SK-N-SH (cell line): ENCODE data around the gene MYBPH. TPM values are rescaled to one million over a fixed set of nuclear protein-coding genes. Genes with fewer than 3 reads are reported as not detected.

Source experiments
- CTCF ChIA-PET: fragments of 300-600, 350-600 bp; formaldehyde crosslinking; extraction: SDS; loops from one replicate; lab custom pipeline; 2021; lab: Yijun Ruan, JAX
- POLR2A ChIA-PET: fragments of 350-600 bp; sonication (Branson Sonifier 250); formaldehyde crosslinking; extraction: SDS; loops from one replicate; lab custom pipeline; 2020; ENCODE audit warnings: antibody characterized with exemption, inconsistent platforms; lab: Yijun Ruan, JAX
- DNase-seq: peaks from one replicate; pipeline ENCODE4 v3.0.0; 2012
- H2AFZ ChIP-seq: fragments of 200-600 bp; sonication (generic); 2 replicates; pipeline ENCODE4 v1.8.1; 2016; ENCODE audit warnings: antibody characterized with exemption, mild to moderate bottlenecking, low read depth
- H3F3A ChIP-seq: fragments of 200-600 bp; sonication (generic); replicated peaks from 2 replicates; pipeline ENCODE3; 2016; ENCODE audit warnings: antibody characterized with exemption, mild to moderate bottlenecking; ENCODE audit not compliant: insufficient read depth
- H3K27ac ChIP-seq, 2 experiments: fragments of 200-500 bp in 1 of 2; fragments of 200-600 bp in 1 of 2; sonication (Bioruptor generic) in 1 of 2; sonication (generic), shearing (Covaris generic) in 1 of 2; 2 replicates each; pipeline versions ENCODE4 v1.5.1 to v1.6.1; 2014 to 2016; ENCODE audit warnings: low read depth in 2 of 2, inconsistent platforms in 1 of 2, low read length in 1 of 2, mild to moderate bottlenecking in 1 of 2, mixed read lengths in 1 of 2
- H3K27me3 ChIP-seq: fragments of 200-600 bp; sonication (generic), shearing (Covaris generic); 2 replicates; pipeline ENCODE4 v1.6.1; 2016; ENCODE audit warnings: mixed run types; ENCODE audit not compliant: insufficient read depth
- H3K36me3 ChIP-seq, 2 experiments: fragments of 200-500 bp in 1 of 2; fragments of 200-600 bp in 1 of 2; sonication (Bioruptor generic) in 1 of 2; sonication (generic) in 1 of 2; replicated peaks in 1 of 2; 2 replicates each; pipeline versions ENCODE3 to v1.5.1; 2014 to 2016; ENCODE audit warnings: low read length in 1 of 2, mild to moderate bottlenecking in 1 of 2; ENCODE audit not compliant: insufficient read depth in 2 of 2, control insufficient read depth in 1 of 2
- H3K4me1 ChIP-seq, 2 experiments: fragments of 200-500 bp in 1 of 2; fragments of 200-600 bp in 1 of 2; sonication (Bioruptor generic) in 1 of 2; sonication (generic), shearing (Covaris generic) in 1 of 2; 2 replicates each; pipeline versions ENCODE4 v1.5.1 to v1.6.1; 2014 to 2016; ENCODE audit warnings: low read depth in 1 of 2, low read length in 1 of 2, mixed run types in 1 of 2; ENCODE audit not compliant: insufficient read depth in 2 of 2, control insufficient read depth in 1 of 2
- H3K4me2 ChIP-seq: fragments of 200-600 bp; sonication (generic), shearing (Covaris generic); 2 replicates; pipeline ENCODE4 v1.6.1; 2017; ENCODE audit warnings: mixed run types
- H3K4me3 ChIP-seq, 2 experiments: fragments of 200-500 bp in 1 of 2; fragments of 200-600 bp in 1 of 2; sonication (Bioruptor generic) in 1 of 2; sonication (generic), shearing (Covaris generic) in 1 of 2; 2 replicates each; pipeline versions ENCODE4 v1.5.1 to v1.8.1; 2014 to 2016; ENCODE audit warnings: low read depth in 2 of 2, inconsistent platforms in 1 of 2, low read length in 1 of 2, mild to moderate bottlenecking in 1 of 2, mixed read lengths in 1 of 2, moderate library complexity in 1 of 2
- H3K79me2 ChIP-seq: fragments of 200-600 bp; sonication (generic); 2 replicates; pipeline ENCODE4 v1.8.1; 2017; ENCODE audit warnings: mild to moderate bottlenecking; ENCODE audit not compliant: insufficient read depth
- H3K9ac ChIP-seq: fragments of 200-600 bp; sonication (generic); 2 replicates; pipeline ENCODE4 v1.6.1; 2017; ENCODE audit warnings: mixed run types
- H3K9me2 ChIP-seq: fragments of 200-600 bp; sonication (generic); 2 replicates; pipeline ENCODE4 v1.6.1; 2017; ENCODE audit warnings: mixed run types
- H3K9me3 ChIP-seq: fragments of 200-600 bp; sonication (generic); 2 replicates; pipeline ENCODE4 v1.6.1; 2017; ENCODE audit warnings: mixed run types, mild to moderate bottlenecking, moderate library complexity
- H4K20me1 ChIP-seq: fragments of 200-600 bp; sonication (generic); 2 replicates; pipeline ENCODE4 v1.6.1; 2017; ENCODE audit warnings: mild to moderate bottlenecking, mixed run types; ENCODE audit not compliant: insufficient read depth
- GATA2 ChIP-seq: sonication (generic); formaldehyde crosslinking; IDR thresholded peaks from 2 replicates; pipeline ENCODE4 v1.5.0; 2020; ENCODE audit warnings: mild to moderate bottlenecking, missing genetic modification reagents
- JUND ChIP-seq: IDR thresholded peaks from 2 replicates; pipeline ENCODE4 v1.4.0; 2012
- MEF2A ChIP-seq: IDR thresholded peaks from 2 replicates; pipeline ENCODE4 v1.4.0; 2012; ENCODE audit warnings: low read depth, borderline replicate concordance
- MXI1 ChIP-seq: IDR thresholded peaks from 2 replicates; pipeline ENCODE4 v1.6.1; 2012; ENCODE audit warnings: mild to moderate bottlenecking, low read depth, low read length, improper control_type of control experiment
- PBX3 ChIP-seq: IDR thresholded peaks from 2 replicates; pipeline ENCODE4; 2012
- POLR2AphosphoS5 ChIP-seq: IDR thresholded peaks from 2 replicates; pipeline ENCODE4 v1.6.1; 2012; ENCODE audit warnings: low read depth, low read length
- RCOR1 ChIP-seq: fragments of 150-350 bp; IDR thresholded peaks from 2 replicates; pipeline ENCODE4 v1.6.1; 2017; ENCODE audit warnings: antibody characterized with exemption, low read length
- RXRA ChIP-seq: IDR thresholded peaks from 2 replicates; pipeline ENCODE4 v1.4.0; 2012; ENCODE audit warnings: low read depth, mild to moderate bottlenecking, borderline replicate concordance
- TAF1 ChIP-seq: IDR thresholded peaks from 2 replicates; pipeline ENCODE4 v1.6.1; 2012; ENCODE audit warnings: low read depth, mild to moderate bottlenecking, low read length, moderate library complexity, borderline replicate concordance
- WGBS: methylation state at CpG from one replicate; pipeline ENCODE4 v1.1.6; 2017; ENCODE audit warnings: low lambda C conversion rate; 5-methylcytosine and 5-hydroxymethylcytosine counted together
- polyA plus RNA-seq, 3 experiments: library from polyadenylated mRNA; depleted of rRNA; stranded (reverse); fragments of >200 nt; gene quantifications; 2 replicates each; pipeline ENCODE4 v1.2.3, GENCODE V29; 2012
- TF ChIP-seq, protein P1 (sequence below): fragments of 200-600 bp; sonication (generic); IDR thresholded peaks from 2 replicates; pipeline ENCODE4 v1.6.1; 2017; ENCODE audit warnings: antibody characterized with exemption, mild to moderate bottlenecking, moderate library complexity

Gene MYBPH
- polyA plus RNA-seq, 1 of the 3 experiments (the other 2 are of a cell fraction) = 0.12 TPM

DNA sequence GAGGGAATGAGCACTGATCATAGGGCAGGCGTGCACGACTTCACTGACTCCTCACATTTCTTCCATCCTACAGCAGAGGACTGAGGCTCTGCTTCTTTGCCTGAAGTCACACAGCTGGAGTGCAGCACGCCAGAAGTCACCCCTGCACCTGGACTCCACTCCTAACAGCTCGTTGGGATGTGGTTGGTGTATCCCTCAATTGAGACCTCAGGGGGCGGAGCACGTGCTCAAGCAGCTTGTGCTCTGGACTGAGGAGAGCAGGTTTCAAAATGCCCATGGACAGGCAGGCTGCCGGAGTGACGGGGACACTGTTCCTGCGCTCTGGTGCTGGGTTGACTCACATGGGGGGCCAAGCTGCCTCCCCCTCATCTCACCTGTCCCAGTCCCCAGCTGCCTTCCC lies 39.9 kb upstream of the MYBPH start:
- Histone ChIP-seq H4K20me1 (no peaks in the 10 kb centered on the region), H3K36me3 (no peaks in the 10 kb centered on the region), H3K9ac (no peak overlapping the region), H3K9me3 (no peaks in the 10 kb centered on the region), H3K79me2 (no peaks in the 10 kb centered on the region), H3F3A (no peaks in the 10 kb centered on the region), H3K27me3 (peaks cover 11% of the 10 kb centered on the region), H2AFZ (no peak overlapping the region), H3K4me3 (no peak overlapping the region), H3K4me1 (peaks cover 0 to 2% of the 10 kb centered on the region in 2 experiments; a peak in 1 of 4 replicates), H3K9me2 (no peaks in the 10 kb centered on the region)
- no peak for DNase-seq
- 61% methylated on average over 9 of the region's 9 CpGs for WGBS
- CTCF ChIA-PET = interaction anchor here (0.7 to 23.6 kb wide), 51 partner anchors 9 to 217 kb away, joined by 3 to 602 read pairs (median 9); partner anchors contain the start of genes ADORA1, MYBPH and PPFIA4
- no peak for TF ChIP-seq POLR2AphosphoS5
- TF ChIP-seq, all 33 proteins: peak for 0
- POLR2A ChIA-PET = interaction anchor here (1.0 to 2.2 kb wide), 2 partner anchors 98 to 179 kb away, joined by 3 to 12 read pairs; no protein-coding TSS in a partner anchor
- Histone ChIP-seq H3K27ac (no peak overlapping the region), H3K4me2 (no peak overlapping the region)

DNA sequence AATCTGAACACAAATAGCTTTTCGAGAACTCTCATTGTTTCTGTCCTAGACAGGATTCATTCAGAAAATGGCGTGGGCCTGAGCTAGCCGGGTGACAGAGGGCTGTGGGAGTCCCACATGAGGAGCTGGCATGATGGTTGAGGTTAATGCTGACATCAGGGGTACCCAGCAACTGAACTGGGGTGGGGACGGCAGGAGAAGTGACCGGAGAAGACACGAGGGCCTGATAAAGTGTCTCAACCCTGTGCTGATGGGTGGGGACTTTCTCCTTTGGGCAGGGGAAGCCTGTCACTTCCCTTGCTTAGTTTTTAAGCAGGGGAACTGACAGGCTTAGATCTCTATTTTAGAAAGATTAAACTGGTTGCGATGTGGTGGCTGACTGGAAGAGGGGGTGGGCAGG lies 39.2 kb upstream of the MYBPH start:
- Histone ChIP-seq H3K79me2 (no peaks in the 10 kb centered on the region), H3K27me3 (peaks cover 7% of the 10 kb centered on the region; the same call in 1 of the 2 replicates), H3K4me1 (peaks cover 0 to 2% of the 10 kb centered on the region in 2 experiments; a peak in 1 of 4 replicates), H2AFZ (no peak overlapping the region), H3K9ac (no peak overlapping the region), H3K4me3 (no peak overlapping the region), H3K36me3 (no peaks in the 10 kb centered on the region), H3K4me2 (no peak overlapping the region), H3F3A (no peaks in the 10 kb centered on the region), H3K27ac (no peak overlapping the region), H3K9me3 (no peaks in the 10 kb centered on the region), H4K20me1 (no peaks in the 10 kb centered on the region), H3K9me2 (no peaks in the 10 kb centered on the region)
- ChIA-PET POLR2A (interaction anchor here (2.2 kb wide), 1 partner anchor 97 kb away, joined by 12 read pairs; no protein-coding TSS in a partner anchor), CTCF (interaction anchor here (1.7 to 23.6 kb wide), 21 partner anchors 9 to 187 kb away, joined by 4 to 602 read pairs (median 19); partner anchors contain the start of genes ADORA1 and PPFIA4)
- no peak for TF ChIP-seq RCOR1
- no peak for TF ChIP-seq JUND
- no peak for TF ChIP-seq TAF1
- TF ChIP-seq, protein P1, sequence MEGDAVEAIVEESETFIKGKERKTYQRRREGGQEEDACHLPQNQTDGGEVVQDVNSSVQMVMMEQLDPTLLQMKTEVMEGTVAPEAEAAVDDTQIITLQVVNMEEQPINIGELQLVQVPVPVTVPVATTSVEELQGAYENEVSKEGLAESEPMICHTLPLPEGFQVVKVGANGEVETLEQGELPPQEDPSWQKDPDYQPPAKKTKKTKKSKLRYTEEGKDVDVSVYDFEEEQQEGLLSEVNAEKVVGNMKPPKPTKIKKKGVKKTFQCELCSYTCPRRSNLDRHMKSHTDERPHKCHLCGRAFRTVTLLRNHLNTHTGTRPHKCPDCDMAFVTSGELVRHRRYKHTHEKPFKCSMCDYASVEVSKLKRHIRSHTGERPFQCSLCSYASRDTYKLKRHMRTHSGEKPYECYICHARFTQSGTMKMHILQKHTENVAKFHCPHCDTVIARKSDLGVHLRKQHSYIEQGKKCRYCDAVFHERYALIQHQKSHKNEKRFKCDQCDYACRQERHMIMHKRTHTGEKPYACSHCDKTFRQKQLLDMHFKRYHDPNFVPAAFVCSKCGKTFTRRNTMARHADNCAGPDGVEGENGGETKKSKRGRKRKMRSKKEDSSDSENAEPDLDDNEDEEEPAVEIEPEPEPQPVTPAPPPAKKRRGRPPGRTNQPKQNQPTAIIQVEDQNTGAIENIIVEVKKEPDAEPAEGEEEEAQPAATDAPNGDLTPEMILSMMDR = no peak
- TF ChIP-seq GATA2 = no peak
- TF ChIP-seq PBX3 = no peak
- no peak for TF ChIP-seq RXRA
- TF ChIP-seq MEF2A = no peak
- TF ChIP-seq MXI1 = no peak
- DNase-seq = no peak
- 74% methylated on average over 7 of the region's 7 CpGs for WGBS
